ENCODE data around the gene AMPH. TPM values are rescaled to one million over a fixed set of nuclear protein-coding genes. Genes with fewer than 3 reads are reported as not detected.

The AMPH gene
- total RNA-seq, 4 donors from 2014 or later, result 3.5 to 37.0 (median 10.9) TPM

GRCh38 chr7:38383281-38383680 lies 247.9 kb downstream of the AMPH start:
- Histone ChIP-seq H3K27me3 (no peaks in the 10 kb centered on the region), H3K36me3 (no peaks in the 10 kb centered on the region), H3K27ac (no peak overlapping the region), H3K4me3 (no peak overlapping the region), H3K4me1 (no peaks in the 10 kb centered on the region), H3K9me3 (no peaks in the 10 kb centered on the region)
- DNase-seq (ENCODE audit: low spot score in 2 of 2), result no peak
- TF ChIP-seq POLR2A (IDR thresholded peaks at IDR 0.05), result no peak
- 78 to 87% methylated on average over 9 of the region's 9 CpGs for WGBS, 2 donors

DNA sequence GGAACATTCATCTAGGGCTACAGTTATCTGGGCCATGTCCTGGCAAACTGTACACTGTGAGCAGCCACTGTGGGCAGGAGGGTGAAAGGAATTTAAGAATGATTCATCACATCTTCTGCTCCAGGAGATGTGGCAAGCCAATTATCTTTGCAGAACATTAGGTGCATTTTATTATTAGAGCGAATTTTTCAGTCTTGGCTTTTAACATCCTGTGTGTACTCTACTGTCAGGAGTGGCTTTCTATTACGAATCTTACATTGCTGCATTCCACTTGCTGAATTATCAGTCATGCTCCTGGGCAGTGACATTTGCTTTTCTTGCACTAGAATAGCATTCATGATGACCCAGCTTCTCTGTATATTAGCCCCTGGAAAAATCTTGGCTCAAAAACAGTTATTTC lies 248.5 kb downstream of the AMPH start:
- no peak overlapping the region for H3K27ac ChIP-seq
- no peaks in the 10 kb centered on the region for H3K9me3 ChIP-seq
- no peaks in the 10 kb centered on the region for H3K36me3 ChIP-seq
- H3K4me1 ChIP-seq, result no peaks in the 10 kb centered on the region
- 44 to 67% methylated on average over 2 of the region's 2 CpGs for WGBS, 2 donors
- H3K4me3 ChIP-seq, result no peak overlapping the region
- no peaks in the 10 kb centered on the region for H3K27me3 ChIP-seq
- no peak for DNase-seq (ENCODE audit: low spot score in 2 of 2)
- TF ChIP-seq EP300 (IDR thresholded peaks at IDR 0.05) (no peak), POLR2A (IDR thresholded peaks at IDR 0.05) (no peak), CTCF (IDR thresholded peaks at IDR 0.05) (no peak)

- TF ChIP-seq POLR2A (IDR thresholded peaks at IDR 0.05) (no peak), EP300 (IDR thresholded peaks at IDR 0.05) (no peak), CTCF (IDR thresholded peaks at IDR 0.05) (no peak)
- no peak overlapping the region for H3K27ac ChIP-seq
- no peaks in the 10 kb centered on the region for H3K27me3 ChIP-seq
- DNase-seq (ENCODE audit: low spot score in 2 of 2), result no peak
- WGBS, 2 donors, result 60 to 67% methylated on average over 4 of the region's 4 CpGs
- H3K9me3 ChIP-seq, result no peaks in the 10 kb centered on the region
- no peaks in the 10 kb centered on the region for H3K36me3 ChIP-seq
- H3K4me3 ChIP-seq, result no peak overlapping the region
- H3K4me1 ChIP-seq, result no peaks in the 10 kb centered on the region
These were observed 255.7 kb downstream of the AMPH start for GRCh38 chr7:38375453-38375852.

DNA sequence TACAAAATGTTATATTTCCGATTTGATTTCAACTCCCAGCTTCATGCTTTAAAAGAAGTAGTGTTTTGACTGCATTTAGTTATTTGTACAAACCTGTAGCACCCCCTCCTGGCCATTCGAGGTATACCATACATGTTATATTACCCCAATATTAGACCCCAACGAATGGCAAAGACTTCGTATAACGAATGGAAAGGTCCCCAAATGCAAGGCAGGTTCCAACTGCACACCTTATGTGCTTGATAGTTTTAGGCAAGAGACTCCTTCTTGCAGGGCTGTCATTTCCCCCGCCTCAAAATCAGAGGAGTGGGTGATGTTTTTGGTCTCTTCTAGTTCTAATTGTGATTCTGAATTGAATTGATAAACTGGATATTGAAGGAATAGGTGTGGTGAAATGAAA lies 256.7 kb downstream of the AMPH start:
- Histone ChIP-seq H3K4me3 (no peak overlapping the region), H3K4me1 (peaks cover 0 to 9% (median 4%) of the 10 kb centered on the region in 4 donors), H3K9me3 (no peaks in the 10 kb centered on the region), H3K27ac (no peak overlapping the region), H3K36me3 (no peaks in the 10 kb centered on the region), H3K27me3 (no peaks in the 10 kb centered on the region)
- WGBS, 2 donors, result 34 to 42% methylated on average over 6 of the region's 6 CpGs
- DNase-seq (ENCODE audit: low spot score in 2 of 2), result peak in 1 of 2 donors; percentile 81
- TF ChIP-seq POLR2A (IDR thresholded peaks at IDR 0.05) (no peak), CTCF (IDR thresholded peaks at IDR 0.05) (peak; percentile 21 to 60 (median 46)), EP300 (IDR thresholded peaks at IDR 0.05) (no peak)

GRCh38 chr7:38373155-38373554 lies 258.0 kb downstream of the AMPH start:
- Histone ChIP-seq H3K4me1 (peaks cover 0 to 17% (median 6%) of the 10 kb centered on the region in 4 donors), H3K36me3 (no peaks in the 10 kb centered on the region), H3K9me3 (no peaks in the 10 kb centered on the region), H3K27me3 (no peaks in the 10 kb centered on the region), H3K27ac (no peak overlapping the region), H3K4me3 (no peak overlapping the region)
- no peak for DNase-seq (ENCODE audit: low spot score in 2 of 2)
- 74 to 80% methylated on average over 8 of the region's 8 CpGs for WGBS, 2 donors
- TF ChIP-seq POLR2A (IDR thresholded peaks at IDR 0.05) (no peak), CTCF (IDR thresholded peaks at IDR 0.05) (no peak), EP300 (IDR thresholded peaks at IDR 0.05) (no peak)

DNA sequence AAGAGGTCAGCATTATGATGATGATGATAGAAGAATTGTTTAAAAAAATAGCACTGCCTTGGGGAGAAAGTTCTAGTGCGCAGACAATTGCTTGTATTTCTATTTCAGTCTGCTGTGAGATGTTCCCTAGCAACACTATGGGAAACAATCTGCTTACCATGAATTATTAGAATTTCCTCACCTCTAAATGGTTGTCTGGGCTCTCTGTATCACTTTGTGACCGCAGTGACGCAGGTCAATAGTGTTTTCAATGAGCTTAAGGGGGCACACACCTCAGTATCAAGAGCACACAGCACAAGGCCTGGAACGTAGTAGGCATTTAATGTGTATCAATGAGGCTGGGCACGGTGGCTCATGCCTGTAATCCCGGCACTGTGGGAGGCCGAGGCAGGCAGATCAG lies 258.9 kb downstream of the AMPH start:
- TF ChIP-seq CTCF (IDR thresholded peaks at IDR 0.05) (no peak), EP300 (IDR thresholded peaks at IDR 0.05) (no peak), POLR2A (IDR thresholded peaks at IDR 0.05) (no peak)
- H3K36me3 ChIP-seq, result no peaks in the 10 kb centered on the region
- no peak overlapping the region for H3K27ac ChIP-seq
- no peaks in the 10 kb centered on the region for H3K9me3 ChIP-seq
- 89 to 91% methylated on average over 7 of the region's 7 CpGs for WGBS, 2 donors
- H3K4me1 ChIP-seq, result peaks cover 0 to 22% (median 6%) of the 10 kb centered on the region in 4 donors
- DNase-seq (ENCODE audit: low spot score in 2 of 2), result no peak
- H3K4me3 ChIP-seq, result no peak overlapping the region
- H3K27me3 ChIP-seq, result no peaks in the 10 kb centered on the region

Data from tibial nerve (tissue), 4 donors.